Right lobe of liver (tissue), 6 donors: ENCODE results near the gene TMEM87B. TPM values are rescaled to one million over a fixed set of nuclear protein-coding genes. Genes with fewer than 3 reads are reported as not detected.

Experiments
- ATAC-seq, 4 donors: fragments of 200-7000 bp; cut with Tn5 transposase; one replicate each; pipeline ENCODE4 v1.9.1; 2020; ENCODE audit warnings: mild to moderate bottlenecking in 4 of 4, moderate library complexity in 4 of 4
- DNase-seq, 3 donors: peaks; one replicate each; pipeline ENCODE4 v3.0.0-alpha.2; 2020
- H3K27ac ChIP-seq, 3 donors: fragments of 200-600 bp; one replicate each; pipeline ENCODE4 v1.8.0; 2022
- H3K27me3 ChIP-seq, 2 donors: fragments of 200-600 bp; one replicate each; pipeline ENCODE4 v1.8.0; 2022
- H3K36me3 ChIP-seq, 4 donors: fragments of 200-600 bp; sonication (generic) in 1 of 4; one replicate each; pipeline versions ENCODE4 v1.5.1 to v1.8.0; 2017 to 2022; ENCODE audit warnings: control low read depth in 1 of 4
- H3K4me1 ChIP-seq, 4 donors: fragments of 200-600 bp; sonication (generic) in 1 of 4; one replicate each; pipeline versions ENCODE4 v1.5.1 to v1.8.0; 2017 to 2022; ENCODE audit warnings: control low read depth in 1 of 4
- H3K4me3 ChIP-seq, 3 donors: fragments of 200-600 bp; one replicate each; pipeline ENCODE4 v1.8.0; 2022
- H3K9me3 ChIP-seq, 4 donors: fragments of 200-600 bp; sonication (generic) in 1 of 4; one replicate each; pipeline versions ENCODE4 v1.5.1 to v1.8.0; 2017 to 2022; ENCODE audit warnings: control low read depth in 1 of 4
- CTCF ChIP-seq, 4 donors: fragments of 200-600 bp in 3 of 4; fragments of 450-650 bp in 1 of 4; IDR thresholded peaks; one replicate each; pipeline versions ENCODE4 v1.5.1 to v1.8.0; 2016 to 2022; ENCODE audit warnings: antibody characterized with exemption in 4 of 4, mild to moderate bottlenecking in 2 of 4
- POLR2A ChIP-seq: fragments of 450-650 bp; IDR thresholded peaks from one replicate; pipeline ENCODE4 v1.6.1; 2017; ENCODE audit warnings: antibody characterized with exemption, mild to moderate bottlenecking
- WGBS: methylation state at CpG from one replicate; pipeline ENCODE4 v1.1.6; 2018; ENCODE audit warnings: low coverage, low lambda C conversion rate; ENCODE audit not compliant: insufficient coverage; ENCODE audit errors: missing lambda C conversion rate; 5-methylcytosine and 5-hydroxymethylcytosine counted together
- intact Hi-C, 2 donors: fragments of 100-400 bp; cut with DNase I; formaldehyde crosslinking; loops; one replicate each; pipeline versions ENCODE4 v1.11.2 to v1.14.1; 2022
- long read RNA-seq: library from polyadenylated mRNA; unstranded; transcript quantifications from one replicate; pipeline ENCODE4 v2.0.0, GENCODE V29; 2019
- total RNA-seq, 6 experiments: library from RNA; depleted of rRNA in 2 of 6; stranded (reverse); fragments of >200 nt in 2 of 6; fragmentation: NEBNext Ultra II Directional in 3 of 6; extraction: Animal tissue kit (Norgen Biotek cat#: 25700) in 3 of 6; gene quantifications; one replicate each; pipeline versions ENCODE4 v1.1.0 to v1.2.4, GENCODE V29; 2016 to 2023
- donor health status: DM: no; HTN: yes; CAD: no.
- donor health status: DM: no; HTN: no; CAD: no.
- donor health status: DM: no; HTN: no; CAD: no.
- donor health status: DM: no; HTN: yes; CAD: no.
- donor health status: DM: no; HTN: yes; CAD: no.

TMEM87B gene
- 10 to 100 TPM in 3 of 6 experiments, 1 to 10 TPM in 3; 5.4 to 18.0 (median 8.8) TPM for total RNA-seq
- long read RNA-seq, full-length matches to known transcripts, result 1 of 2 reads
- long read RNA-seq, partial matches to known transcripts, result 1 of 2 reads
- long read RNA-seq, other reads (novel, unspliced or antisense), result 0 of 2 reads

DNA sequence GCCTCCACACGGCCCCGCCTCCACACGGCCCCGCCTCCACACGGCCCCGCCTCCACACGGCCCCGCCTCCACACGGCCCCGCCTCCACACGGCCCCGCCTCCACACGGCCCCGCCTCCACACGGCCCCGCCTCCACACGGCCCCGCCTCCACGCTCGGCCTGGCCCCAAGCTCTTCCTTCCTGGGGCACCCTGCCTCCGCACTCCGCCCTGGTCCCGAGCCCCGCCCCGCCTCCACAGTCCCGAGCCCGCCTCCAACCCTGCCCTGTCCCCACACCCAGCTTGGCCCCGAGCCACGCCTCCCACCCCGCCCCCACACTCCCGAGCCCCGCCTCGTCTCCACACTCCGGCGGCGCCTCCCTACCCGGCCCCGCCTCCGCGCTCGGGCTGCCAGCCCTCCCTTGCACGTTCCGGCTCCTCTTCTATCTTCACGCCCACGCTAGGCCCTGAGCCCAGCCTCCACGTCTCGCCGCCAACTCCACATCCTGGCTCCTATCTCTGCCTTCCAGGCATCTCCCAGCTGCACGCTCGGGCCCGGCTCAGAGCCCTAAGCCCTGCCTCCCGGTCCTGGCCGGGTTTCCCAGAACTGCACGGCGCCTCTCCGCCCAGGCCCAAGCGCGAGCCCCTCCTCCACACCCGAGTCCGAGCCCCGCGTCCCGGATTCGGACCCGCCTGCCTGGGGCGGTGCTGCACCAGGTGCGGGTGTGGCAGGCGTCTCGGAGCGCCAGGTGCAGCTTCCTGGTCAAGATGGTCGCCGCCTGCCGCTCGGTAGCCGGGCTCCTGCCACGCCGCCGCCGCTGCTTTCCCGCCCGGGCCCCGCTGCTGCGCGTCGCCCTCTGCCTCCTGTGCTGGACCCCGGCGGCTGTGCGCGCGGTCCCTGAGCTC, at the start of gene TMEM87B:
Gene TMEM87B (plus strand): TSS at position 423 of the 883 bp plus-strand sequence. CDS start 323 bp downstream, at position 746.
- peak within 1 kb of the TSS; percentile 76 to 93 (median 83) for H3K4me3 ChIP-seq
- no peaks in the 10 kb centered on the region for H3K9me3 ChIP-seq
- DNase-seq (peak; percentile 100), ATAC-seq (peak; percentile 75 to 86 (median 82))
- peaks cover 0 to 13% (median 3%) of the 10 kb centered on the region in 4 donors for H3K4me1 ChIP-seq
- no peak for TF ChIP-seq CTCF (IDR thresholded peaks at IDR 0.05)
- peak; percentile 92 for TF ChIP-seq POLR2A
- H3K27ac ChIP-seq, result peak within 1 kb of the TSS; percentile 70 to 99 (median 92)
- peaks cover 0 to 3% (median 0%) of the 10 kb centered on the region in 4 donors for H3K36me3 ChIP-seq
- H3K27me3 ChIP-seq, result no peaks in the 10 kb centered on the region
- intact Hi-C loops, result no loop called here
- 0% methylated on average over 18 of the region's 90 CpGs for WGBS

DNA sequence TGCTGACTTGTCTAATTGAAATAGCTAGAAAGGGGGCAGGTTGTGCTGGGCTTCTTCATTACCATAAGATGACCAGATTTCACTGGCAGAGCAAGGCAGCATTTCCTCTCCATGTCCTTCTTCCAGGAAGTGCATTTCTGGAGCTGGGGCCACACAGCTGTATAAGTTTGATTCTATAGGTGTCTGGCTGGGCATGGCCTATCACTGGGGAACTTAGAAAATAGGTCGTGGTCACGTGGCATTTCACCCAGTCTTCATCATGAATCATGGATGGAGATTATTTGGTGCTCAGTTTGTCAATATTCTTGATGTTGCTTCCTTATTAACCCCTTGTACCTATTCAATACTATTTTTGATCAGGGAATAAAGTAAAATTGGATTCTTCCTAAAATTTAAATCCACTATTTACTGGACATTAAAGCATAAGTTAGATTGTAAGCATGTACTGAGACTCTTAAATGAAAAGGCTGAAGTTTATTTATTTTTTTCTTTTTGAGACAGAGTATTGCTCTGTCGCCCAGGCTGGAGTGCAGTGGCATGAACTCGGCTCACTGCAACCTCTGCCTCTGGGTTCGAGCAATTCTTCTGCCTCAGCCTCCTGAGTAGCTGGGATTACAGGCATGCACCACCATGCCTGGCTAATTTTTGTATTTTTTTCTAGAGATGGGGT, 49.5 kb upstream of the TMEM87B start:
- Histone ChIP-seq H3K4me3 (no peak overlapping the region), H3K27me3 (no peaks in the 10 kb centered on the region), H3K36me3 (peaks cover 0 to 51% (median 7%) of the 10 kb centered on the region in 4 donors), H3K9me3 (no peaks in the 10 kb centered on the region), H3K27ac (no peak overlapping the region), H3K4me1 (no peaks in the 10 kb centered on the region)
- WGBS, result 81% methylated on average over 5 of the region's 5 CpGs
- DNase-seq, result no peak
- TF ChIP-seq POLR2A (no peak), CTCF (IDR thresholded peaks at IDR 0.05) (no peak)
- ATAC-seq, result no peak
- intact Hi-C loops, result no loop called here

DNA sequence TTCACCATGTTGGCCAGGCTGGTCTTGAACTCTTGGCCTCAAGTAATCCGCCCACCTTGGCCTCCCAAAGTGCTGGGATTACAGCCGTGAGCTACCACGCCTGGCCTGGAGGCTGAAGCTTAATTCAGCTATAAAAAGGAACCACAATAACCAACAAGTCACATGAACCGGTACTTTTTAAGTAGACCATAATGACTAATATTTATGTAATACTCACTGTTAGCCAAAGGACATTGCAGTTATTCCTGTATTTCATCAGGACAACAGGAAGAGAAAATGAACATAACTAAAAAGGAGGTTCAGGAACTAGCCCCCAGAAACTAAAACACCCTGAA, 49.0 kb upstream of the TMEM87B start:
- no peaks in the 10 kb centered on the region for H3K27me3 ChIP-seq
- DNase-seq, result no peak
- WGBS, result 53% methylated on average over 4 of the region's 4 CpGs

DNA sequence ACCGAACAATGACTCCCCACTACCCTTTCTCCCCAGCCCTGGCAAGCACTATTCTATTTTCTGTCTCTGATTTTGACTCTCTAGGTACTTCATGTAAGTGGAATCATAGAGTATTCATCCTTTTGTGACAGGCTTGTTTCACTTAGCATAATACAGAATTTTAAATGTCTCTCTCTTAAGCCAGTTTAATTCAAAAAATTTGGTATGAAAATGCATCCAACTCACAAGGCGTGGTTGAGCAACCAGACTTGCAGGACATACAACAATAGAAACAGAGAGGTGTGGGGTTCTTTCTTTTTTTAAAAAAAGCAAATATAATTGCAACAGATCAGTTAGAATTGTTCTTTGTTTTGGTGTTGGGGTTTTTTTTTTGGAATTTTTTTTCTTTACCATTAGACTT, 47.6 kb upstream of the TMEM87B start:
- ATAC-seq, result no peak
- intact Hi-C loops, result no loop called here
- Histone ChIP-seq H3K4me3 (no peak overlapping the region), H3K36me3 (peaks cover 0 to 60% (median 9%) of the 10 kb centered on the region in 4 donors), H3K4me1 (no peaks in the 10 kb centered on the region), H3K27ac (no peak overlapping the region), H3K9me3 (no peaks in the 10 kb centered on the region), H3K27me3 (no peaks in the 10 kb centered on the region)
- no peak for DNase-seq
- TF ChIP-seq POLR2A, result no peak
- no peak for TF ChIP-seq CTCF (IDR thresholded peaks at IDR 0.05)
- 63% methylated on average over 2 of the region's 2 CpGs for WGBS

More for the DNA sequence above, 49.0 kb upstream of the TMEM87B start:
- ATAC-seq, result peak in 3 of 4 donors; percentile 24 to 30 (median 26)
- Histone ChIP-seq H3K9me3 (no peaks in the 10 kb centered on the region), H3K4me3 (no peak overlapping the region), H3K36me3 (peaks cover 0 to 56% (median 9%) of the 10 kb centered on the region in 4 donors), H3K27ac (no peak overlapping the region), H3K4me1 (no peaks in the 10 kb centered on the region)
- intact Hi-C loops, result no loop called here
- no peak for TF ChIP-seq POLR2A
- TF ChIP-seq CTCF (IDR thresholded peaks at IDR 0.05), result no peak
